Adipose tissue (tissue), 3 donors: ENCODE measurements around the gene CHD1L. TPM values are rescaled to one million over a fixed set of nuclear protein-coding genes. Genes with fewer than 3 reads are reported as not detected.
"Not testable (repeated sequence)": the region's sequence is repeated elsewhere in the genome, so short reads cannot be mapped to it uniquely, and the experiment has no call there.

Experiments
- H3K27ac ChIP-seq: one replicate; pipeline ENCODE4 v1.5.1; 2013; ENCODE audit warnings: low read depth, low read length
- WGBS, 3 donors: extraction: QIAGEN DNeasy Blood & Tissue Kit; methylation state at CpG; one replicate each; pipeline ENCODE4 v1.1.7; 2013; 5-methylcytosine and 5-hydroxymethylcytosine counted together
- polyA plus RNA-seq, 3 donors: library from polyadenylated mRNA; stranded (reverse); fragments of 200-250 nt; gene quantifications; one replicate each; pipeline ENCODE4 v1.2.3, GENCODE V29; 2013
- donor health status: healthy with polysubstance abuse.
- donor health status: Bipolar disorder and iron deficiency.
- donor health status: healthy.

CHD1L gene
- polyA plus RNA-seq, result 10 to 100 TPM in 2 of 3 donors, 1 to 10 TPM in 1; 6.5 to 17.1 (median 15.0) TPM

DNA sequence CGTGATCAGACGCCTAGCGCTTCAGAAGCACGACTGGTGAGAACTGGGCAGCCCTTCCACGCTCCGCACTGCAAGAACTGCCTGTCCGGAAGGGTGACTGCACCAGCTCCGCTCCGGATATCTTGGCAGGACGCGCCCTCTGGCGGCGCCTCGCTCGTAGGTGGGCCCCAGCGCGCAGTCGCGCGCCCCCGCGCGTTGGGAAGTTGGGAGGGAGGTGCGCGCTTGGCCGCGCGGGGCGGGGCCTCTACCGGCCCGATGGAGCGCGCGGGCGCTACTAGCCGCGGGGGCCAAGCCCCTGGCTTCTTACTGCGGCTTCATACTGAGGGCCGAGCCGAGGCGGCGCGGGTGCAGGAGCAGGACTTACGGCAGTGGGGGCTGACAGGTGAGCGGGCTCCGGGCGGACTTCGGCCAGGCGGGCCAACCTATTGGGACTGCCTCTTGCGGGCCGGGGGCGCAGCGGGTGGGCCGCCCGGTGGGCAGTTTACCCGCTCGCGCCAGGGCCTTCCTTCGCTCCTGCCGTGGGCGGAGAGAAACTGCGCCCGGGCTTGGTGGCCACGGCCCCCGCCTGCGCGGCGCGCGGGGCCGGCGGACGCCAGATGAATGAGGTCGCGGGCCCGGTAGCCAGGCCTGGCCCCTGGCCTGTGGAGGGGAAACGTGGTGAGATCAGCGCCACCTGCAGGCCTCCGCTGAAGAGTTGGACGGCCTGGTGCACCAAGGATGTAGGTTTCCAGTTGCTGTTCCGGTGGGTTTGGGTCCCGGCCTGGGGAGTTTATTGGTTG, at the start of gene CHD1L:
TSS of gene CHD1L (plus strand) at position 236 of the 779 bp plus-strand sequence. CDS start at position 256, 20 bp downstream.
- WGBS, 3 donors, result 0 to 1% (median 0%) methylated on average over 75 to 82 of the region's 82 CpGs
- peak within 1 kb of the TSS; percentile 48 for H3K27ac ChIP-seq

GRCh38 chr1:147197324-147197723, 45.2 kb upstream of the CHD1L start:
- not testable (repeated sequence) for H3K27ac ChIP-seq
- 51 to 83% (median 74%) methylated on average over 3 of the region's 3 CpGs for WGBS, 3 donors

DNA sequence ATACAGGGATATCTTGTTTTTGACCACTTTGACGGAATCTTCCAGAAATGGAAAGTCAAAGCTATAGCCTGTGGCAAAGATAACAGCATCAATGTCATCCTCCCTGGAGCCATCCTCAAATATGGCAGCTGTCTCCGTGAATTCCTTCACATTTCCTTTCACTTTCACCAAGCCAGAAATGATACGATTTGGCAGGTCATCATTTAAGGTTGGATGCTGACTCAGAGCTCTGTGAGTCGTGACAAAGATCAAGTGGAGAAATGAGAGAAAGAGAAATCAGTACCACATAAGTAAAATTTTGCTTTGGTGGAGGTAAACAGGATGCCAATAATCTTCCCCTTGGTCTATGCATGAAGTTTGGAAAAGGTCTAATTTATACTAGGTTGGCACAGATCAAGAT, 41.2 kb upstream of the CHD1L start:
- 84 to 95% (median 87%) methylated on average over 4 of the region's 4 CpGs for WGBS, 3 donors
- no peak overlapping the region for H3K27ac ChIP-seq

- 97% methylated on average over 1 of the region's 1 CpG for WGBS, 3 donors
- no peak overlapping the region for H3K27ac ChIP-seq
Measured at GRCh38 chr1:147201786-147202185, 40.7 kb upstream of the CHD1L start.

GRCh38 chr1:147202576-147202975, 39.9 kb upstream of the CHD1L start:
- 75 to 83% (median 82%) methylated on average over 2 of the region's 2 CpGs for WGBS, 3 donors
- no peak overlapping the region for H3K27ac ChIP-seq

DNA sequence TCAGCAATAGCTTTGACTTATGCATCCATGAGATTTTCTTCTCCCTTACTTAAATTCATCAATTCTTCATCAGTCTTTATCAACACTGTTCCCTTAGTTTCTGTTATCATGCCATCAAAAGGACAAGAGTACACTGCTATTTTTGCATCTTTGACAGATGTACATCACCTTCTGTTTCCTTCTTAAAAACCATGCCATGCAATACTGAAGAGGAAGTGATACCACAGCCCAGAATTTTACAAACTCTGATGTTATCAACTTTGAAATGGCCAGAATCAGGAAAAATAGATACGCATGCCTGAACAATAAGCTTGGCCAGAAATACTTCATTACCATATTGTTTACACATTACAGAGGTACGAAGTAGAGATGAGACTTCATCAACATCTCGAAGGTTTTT, 38.4 kb upstream of the CHD1L start:
- H3K27ac ChIP-seq, result no peak overlapping the region
- 54 to 93% (median 70%) methylated on average over 3 of the region's 3 CpGs for WGBS, 3 donors

DNA sequence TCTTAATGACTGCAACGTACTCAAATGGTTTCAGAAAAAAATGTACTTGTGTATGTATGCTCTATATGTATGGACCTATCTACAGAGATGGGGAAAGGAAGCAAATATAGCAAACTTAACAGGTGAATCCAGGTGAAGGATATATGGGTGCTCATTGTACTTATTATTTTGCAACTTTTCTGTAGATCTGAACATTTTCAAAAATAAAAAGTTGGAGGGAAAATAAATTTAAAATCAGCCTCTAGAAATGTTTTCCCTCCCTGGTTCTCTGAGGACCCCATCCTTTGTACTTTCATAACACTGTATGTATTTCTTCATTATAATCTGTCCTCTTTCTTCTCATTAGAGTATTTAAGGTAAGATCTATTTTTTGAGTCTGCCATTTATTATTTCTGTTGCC, 35.3 kb upstream of the CHD1L start:
- 86 to 89% (median 89%) methylated on average over 1 of the region's 1 CpG for WGBS, 3 donors
- no peak overlapping the region for H3K27ac ChIP-seq

- 53 to 97% (median 96%) methylated on average over 7 of the region's 7 CpGs for WGBS, 3 donors
- no peak overlapping the region for H3K27ac ChIP-seq
Measured at GRCh38 chr1:147208619-147209018, 33.9 kb upstream of the CHD1L start.

DNA sequence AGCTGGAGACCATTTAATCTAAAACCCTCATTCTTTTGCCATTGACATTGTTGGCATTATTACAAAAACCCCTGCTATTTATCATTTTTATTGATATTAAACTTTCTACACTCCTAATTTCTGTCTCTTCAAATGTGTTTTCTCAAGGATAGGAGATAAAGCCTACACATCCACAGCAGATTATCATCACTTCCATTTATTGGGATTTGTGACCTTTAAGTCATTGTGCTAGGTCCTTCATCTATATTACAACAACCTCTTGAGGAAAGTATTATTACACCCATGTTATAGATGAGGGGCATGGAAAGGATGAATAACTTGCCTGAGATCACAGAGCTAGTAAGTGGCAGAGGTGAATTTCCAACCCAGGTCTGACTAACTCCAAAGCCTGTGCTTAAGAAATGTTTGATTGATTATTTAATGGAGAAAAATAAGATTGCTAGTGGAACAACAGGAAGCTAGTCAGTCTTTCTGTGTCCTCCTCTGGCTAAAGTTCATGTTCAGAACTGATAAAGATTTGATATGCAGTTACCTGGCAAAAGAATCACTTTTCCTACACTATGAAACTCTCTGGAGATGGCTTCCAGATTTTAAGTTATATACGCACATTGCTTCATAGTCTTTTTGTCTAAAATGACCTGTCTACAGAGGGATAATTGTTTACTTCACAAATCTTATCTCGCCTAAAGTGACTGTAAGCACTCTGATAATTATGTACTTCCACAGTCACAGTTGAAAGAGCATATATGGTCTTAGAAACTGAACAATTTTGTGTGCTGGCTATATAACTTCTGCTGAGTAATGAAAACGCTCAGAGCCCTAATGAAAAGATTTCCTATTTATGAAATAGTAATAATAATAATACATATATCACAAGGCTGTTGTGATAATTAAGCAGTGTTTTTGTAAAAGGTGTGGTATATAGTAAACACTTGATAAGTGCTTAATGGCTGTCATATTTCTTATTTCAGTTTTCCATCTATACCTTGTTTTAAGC, 32.4 kb upstream of the CHD1L start:
- no peak overlapping the region for H3K27ac ChIP-seq
- WGBS, 3 donors, result 34 to 92% (median 83%) methylated on average over 3 of the region's 3 CpGs

GRCh38 chr1:147210987-147211386, 31.5 kb upstream of the CHD1L start:
- 34 to 89% (median 84%) methylated on average over 2 of the region's 2 CpGs for WGBS, 3 donors
- no peak overlapping the region for H3K27ac ChIP-seq

GRCh38 chr1:147211577-147211976, 30.9 kb upstream of the CHD1L start:
- H3K27ac ChIP-seq, result no peak overlapping the region
- WGBS, 3 donors, result 85 to 98% (median 97%) methylated on average over 2 of the region's 2 CpGs

- H3K27ac ChIP-seq, result no peak overlapping the region
Measured at GRCh38 chr1:147213271-147213670, 29.2 kb upstream of the CHD1L start.

DNA sequence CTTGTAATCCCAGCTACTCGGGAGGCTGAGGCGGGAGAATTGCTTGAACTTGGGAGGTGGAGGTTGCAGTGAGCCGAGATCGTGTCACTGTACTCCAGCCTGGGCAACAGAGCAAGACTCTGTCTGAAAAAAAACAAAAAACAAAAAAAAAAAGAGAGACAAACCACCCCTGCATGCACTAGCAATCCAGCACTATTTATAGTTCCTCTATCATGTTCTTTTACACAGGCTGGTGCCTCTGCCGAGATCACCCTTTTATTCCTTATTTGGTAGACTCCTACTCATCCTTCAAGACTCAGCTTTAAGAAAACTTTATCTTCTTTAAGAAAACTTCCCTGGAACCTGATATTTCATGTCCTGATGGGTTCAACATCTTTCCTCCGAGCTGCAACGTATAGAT, 28.2 kb upstream of the CHD1L start:
- WGBS, 3 donors, result 73 to 88% (median 86%) methylated on average over 7 of the region's 7 CpGs
- H3K27ac ChIP-seq, result no peak overlapping the region

DNA sequence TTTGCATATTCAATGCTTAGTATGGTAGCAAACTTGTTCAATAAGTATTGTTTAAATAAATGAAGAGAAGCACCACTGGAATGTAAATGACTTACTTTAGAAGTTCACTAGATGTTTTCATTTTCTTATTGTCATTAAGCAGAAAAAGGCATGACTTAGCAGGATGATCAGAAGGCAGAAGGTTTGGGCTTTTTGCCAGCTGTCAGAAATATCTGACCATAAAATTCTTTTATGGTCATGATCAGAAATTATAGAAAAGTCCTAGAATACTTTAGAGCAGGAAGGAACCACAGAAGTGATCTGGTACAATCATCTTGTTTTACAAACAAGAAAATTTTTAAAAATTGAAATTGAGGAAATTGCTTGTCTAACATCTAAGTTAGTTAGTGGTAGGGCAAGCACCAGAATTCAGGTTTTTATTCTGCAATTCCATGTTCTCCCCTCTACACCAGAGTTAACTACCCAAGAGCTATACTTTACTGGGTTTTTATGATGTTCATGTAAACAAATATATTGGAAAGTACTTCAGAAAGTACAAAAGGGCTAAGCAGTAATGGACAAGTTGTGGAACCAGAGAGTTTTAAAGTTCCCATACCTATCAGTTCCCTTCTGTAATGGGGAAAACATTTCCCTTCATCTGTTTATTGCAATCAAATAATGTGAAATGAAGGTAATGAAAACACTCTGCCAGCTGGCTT, 27.5 kb upstream of the CHD1L start:
- H3K27ac ChIP-seq, result no peak overlapping the region

DNA sequence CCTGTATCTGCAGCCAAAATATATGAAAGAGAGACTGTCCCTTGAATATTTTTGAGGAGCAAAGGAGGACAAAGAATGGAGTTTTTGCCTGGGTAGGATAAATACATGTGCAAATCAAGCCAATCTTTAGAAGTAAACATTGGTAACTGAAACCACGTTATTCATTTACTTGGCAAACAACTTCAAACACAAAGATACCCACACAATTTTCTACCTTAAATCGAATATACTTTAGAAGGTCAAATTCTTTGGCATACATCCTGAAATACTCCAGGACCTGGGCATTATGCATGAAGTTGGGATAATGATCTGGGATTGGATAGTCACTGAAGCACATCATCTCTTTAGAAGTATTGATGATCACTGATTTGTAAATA, 27.0 kb upstream of the CHD1L start:
- WGBS, 3 donors, result 25 to 58% (median 48%) methylated on average over 2 of the region's 2 CpGs
- H3K27ac ChIP-seq, result no peak overlapping the region

DNA sequence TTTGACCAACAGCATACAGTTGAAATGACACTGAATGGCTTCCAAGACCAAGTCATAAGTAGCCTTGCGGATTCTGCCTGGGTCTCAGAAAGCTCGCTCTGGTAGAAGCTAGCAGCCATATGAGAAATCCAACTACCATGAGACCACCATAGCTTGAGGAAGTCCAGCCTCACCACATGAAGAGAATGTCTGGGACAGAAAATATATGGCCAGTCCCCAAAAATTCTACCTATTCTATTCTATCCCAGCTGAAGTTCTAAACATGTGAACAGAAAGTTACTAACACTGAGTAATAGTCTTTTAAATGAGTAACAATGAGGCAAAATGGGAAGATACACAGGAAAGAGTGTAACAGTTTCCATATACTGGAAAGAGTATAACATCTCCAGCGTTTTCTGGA, 26.4 kb upstream of the CHD1L start:
- no peak overlapping the region for H3K27ac ChIP-seq
- WGBS, 3 donors, result 58 to 92% (median 73%) methylated on average over 3 of the region's 3 CpGs

DNA sequence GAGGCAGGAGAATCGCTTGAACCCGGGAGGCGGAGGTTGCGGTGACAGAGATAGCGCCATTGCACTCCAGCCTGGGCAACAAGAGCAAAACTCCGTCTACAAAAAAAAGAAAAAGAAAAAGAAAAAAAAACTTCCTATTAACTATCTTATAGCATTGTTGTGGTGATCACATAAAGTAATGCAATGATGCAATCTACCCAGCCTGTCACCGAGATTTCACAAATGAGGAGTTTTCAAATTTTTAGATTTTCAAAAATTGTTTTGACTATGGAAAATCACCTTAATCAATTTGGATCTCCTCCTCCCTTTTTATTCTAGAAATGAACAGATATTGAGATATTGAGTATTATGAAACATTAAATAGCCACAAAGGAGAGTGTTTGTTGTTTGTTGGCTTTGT, 25.3 kb upstream of the CHD1L start:
- no peak overlapping the region for H3K27ac ChIP-seq
- WGBS, 3 donors, result 85 to 95% (median 88%) methylated on average over 7 of the region's 7 CpGs

GRCh38 chr1:147218606-147219005, 23.9 kb upstream of the CHD1L start:
- H3K27ac ChIP-seq, result no peak overlapping the region
- 36 to 63% (median 40%) methylated on average over 3 of the region's 3 CpGs for WGBS, 3 donors
